ENCODE data around the gene HK3. TPM values are rescaled to one million over a fixed set of nuclear protein-coding genes. Genes with fewer than 3 reads are reported as not detected.

The HK3 gene
- polyA plus RNA-seq, 3 donors = 0.38 to 0.72 (median 0.62) TPM

DNA sequence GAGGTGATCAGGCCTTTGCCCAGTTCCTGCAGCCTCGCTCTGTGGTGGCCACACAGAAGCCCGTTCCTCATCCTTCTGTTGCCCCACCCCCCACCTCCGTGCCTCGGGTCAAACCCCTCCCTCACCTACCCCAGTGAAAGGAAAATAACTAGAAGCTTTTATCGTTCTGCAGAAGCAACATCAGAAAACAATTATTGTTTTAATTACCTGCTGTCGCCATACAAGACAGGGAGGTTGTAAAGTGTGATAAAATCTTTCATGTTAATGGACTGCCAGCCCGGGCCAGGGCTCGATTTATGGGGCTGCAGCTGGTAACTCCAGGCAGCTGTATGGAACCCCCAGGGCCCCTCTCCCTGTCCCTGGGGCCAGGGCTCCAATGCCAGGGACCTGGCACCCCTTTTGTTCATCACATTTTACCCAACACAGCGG is 68.1 kb downstream of the HK3 start:
- DNase-seq (ENCODE audit: low read depth in 3 of 3, low spot score in 2 of 3) = no peak

Other genes starting within 250 kb of the HK3 start
- gene UNC5A, start 88.8 kb downstream of the HK3 start, polyA plus RNA-seq (ENCODE audit: insufficient read length in 3 of 3) = under 1 TPM; 0.10 to 0.14 (median 0.10) TPM
- gene UIMC1, start 107.4 kb upstream of the HK3 start, polyA plus RNA-seq (ENCODE audit: insufficient read length in 3 of 3) = 10 to 100 TPM; 41.4 to 52.1 (median 49.2) TPM
- gene ZNF346, start 123.3 kb upstream of the HK3 start, polyA plus RNA-seq (ENCODE audit: insufficient read length in 3 of 3) = 10 to 100 TPM; 21.3 to 22.6 (median 21.3) TPM
- gene FGFR4, start 187.6 kb upstream of the HK3 start, polyA plus RNA-seq (ENCODE audit: insufficient read length in 3 of 3) = 10 to 100 TPM; 48.7 to 56.4 (median 50.1) TPM
- 10 to 100 TPM; 58.4 to 63.3 (median 59.7) TPM for gene NSD1, start 234.4 kb upstream of the HK3 start, polyA plus RNA-seq (ENCODE audit: insufficient read length in 3 of 3)

All from right renal cortex interstitium (tissue), 3 donors.